ENCODE data around the gene AUNIP.

The AUNIP gene

GRCh38 chr1:25808481-25809244 is 50.6 kb downstream of the AUNIP start:
- Histone ChIP-seq H3K36me3 (ENCODE audit: insufficient read depth, low read length) (no peaks in the 10 kb centered on the region), H3K27ac (ENCODE audit: low read length) (no peak overlapping the region), H3K4me2 (ENCODE audit: insufficient read depth, low read length) (no peak overlapping the region), H3K4me3 (ENCODE audit: low read depth in 1 of 2, low read length in 2 of 2) (no peak overlapping the region), H4K20me1 (ENCODE audit: insufficient read depth, low read length) (peaks cover 8% of the 10 kb centered on the region), H3K27me3 (ENCODE audit: insufficient read depth, low read length, poor library complexity) (no peaks in the 10 kb centered on the region), H3K4me1 (ENCODE audit: insufficient read depth, low read length) (peaks cover 3% of the 10 kb centered on the region), H2AFZ (ENCODE audit: low read depth, low read length) (no peak overlapping the region), H3K9ac (ENCODE audit: low read depth, low read length) (no peak overlapping the region), H3K79me2 (ENCODE audit: insufficient read depth, low read length) (no peaks in the 10 kb centered on the region), H3K9me3 (ENCODE audit: insufficient read depth, low read length, severe bottlenecking) (no peaks in the 10 kb centered on the region)
- DNase-seq (no peak), ATAC-seq (ENCODE audit: insufficient read depth, low read depth) (no peak)
- TF ChIP-seq CTCF (IDR thresholded peaks at IDR 0.05; ENCODE audit: borderline replicate concordance, extremely low read depth, low read length, poor library complexity, severe bottlenecking) (no peak), EZH2 (IDR thresholded peaks at IDR 0.05; ENCODE audit: borderline replicate concordance, low read depth, low read length, severe bottlenecking) (no peak)

GRCh38 chr1:25807480-25808390 is 51.5 kb downstream of the AUNIP start:
- Histone ChIP-seq H3K9me3 (ENCODE audit: insufficient read depth, low read length, severe bottlenecking) (no peaks in the 10 kb centered on the region), H3K27me3 (ENCODE audit: insufficient read depth, low read length, poor library complexity) (no peaks in the 10 kb centered on the region), H3K4me2 (ENCODE audit: insufficient read depth, low read length) (no peak overlapping the region), H3K4me1 (ENCODE audit: insufficient read depth, low read length) (peaks cover 3% of the 10 kb centered on the region), H3K4me3 (ENCODE audit: low read depth in 1 of 2, low read length in 2 of 2) (no peak overlapping the region), H3K79me2 (ENCODE audit: insufficient read depth, low read length) (no peaks in the 10 kb centered on the region), H2AFZ (ENCODE audit: low read depth, low read length) (no peak overlapping the region), H3K27ac (ENCODE audit: low read length) (no peak overlapping the region), H3K9ac (ENCODE audit: low read depth, low read length) (no peak overlapping the region), H4K20me1 (ENCODE audit: insufficient read depth, low read length) (peaks cover 8% of the 10 kb centered on the region), H3K36me3 (ENCODE audit: insufficient read depth, low read length) (no peaks in the 10 kb centered on the region)
- DNase-seq: no peak
- no peak for ATAC-seq (ENCODE audit: insufficient read depth, low read depth)
- TF ChIP-seq CTCF (IDR thresholded peaks at IDR 0.05; ENCODE audit: borderline replicate concordance, extremely low read depth, low read length, poor library complexity, severe bottlenecking): no peak
- no peak for TF ChIP-seq EZH2 (IDR thresholded peaks at IDR 0.05; ENCODE audit: borderline replicate concordance, low read depth, low read length, severe bottlenecking)

- ATAC-seq (ENCODE audit: insufficient read depth, low read depth): no peak
- H3K27me3 ChIP-seq (ENCODE audit: insufficient read depth, low read length, poor library complexity): no peaks in the 10 kb centered on the region
- peaks cover 3% of the 10 kb centered on the region for H3K4me1 ChIP-seq (ENCODE audit: insufficient read depth, low read length)
- H3K9me3 ChIP-seq (ENCODE audit: insufficient read depth, low read length, severe bottlenecking): no peaks in the 10 kb centered on the region
- no peak for TF ChIP-seq CTCF (IDR thresholded peaks at IDR 0.05; ENCODE audit: borderline replicate concordance, extremely low read depth, low read length, poor library complexity, severe bottlenecking)
- peaks cover 8% of the 10 kb centered on the region for H4K20me1 ChIP-seq (ENCODE audit: insufficient read depth, low read length)
- no peak overlapping the region for H3K9ac ChIP-seq (ENCODE audit: low read depth, low read length)
- DNase-seq: no peak
- no peaks in the 10 kb centered on the region for H3K36me3 ChIP-seq (ENCODE audit: insufficient read depth, low read length)
- H3K4me3 ChIP-seq (ENCODE audit: low read depth in 1 of 2, low read length in 2 of 2): no peak overlapping the region
- H3K4me2 ChIP-seq (ENCODE audit: insufficient read depth, low read length): no peak overlapping the region
- no peaks in the 10 kb centered on the region for H3K79me2 ChIP-seq (ENCODE audit: insufficient read depth, low read length)
- no peak overlapping the region for H3K27ac ChIP-seq (ENCODE audit: low read length)
- no peak overlapping the region for H2AFZ ChIP-seq (ENCODE audit: low read depth, low read length)
Observed at GRCh38 chr1:25806418-25806817, 52.8 kb downstream of the AUNIP start.
